Activated CD4-positive, alpha-beta memory T cell treated with anti-CD3 and anti-CD28 coated beads, Interleukin-2, amount 10 ng/mL, durations not matched to agents 7 days and 5 days (primary cell): ENCODE measurements around the gene CACTIN. TPM values are rescaled to one million over a fixed set of nuclear protein-coding genes. Genes with fewer than 3 reads are reported as not detected.
A peak's percentile ranks its signal among the peaks of the same experiment; 100 is the strongest.
"Not testable (repeated sequence)": the region's sequence is repeated elsewhere in the genome, so short reads cannot be mapped to it uniquely, and the experiment has no call there.

Source experiments
- CTCF ChIA-PET: fragments of 350-600 bp; sonication (Branson Sonifier 250); formaldehyde crosslinking; loops from one replicate; lab custom pipeline; 2021; ENCODE audit warnings: antibody characterized with exemption, inconsistent platforms; lab: Charles Lee
- POLR2A ChIA-PET: fragments of 350-600 bp; sonication (Branson Sonifier 250); formaldehyde crosslinking; loops from one replicate; lab custom pipeline; 2021; ENCODE audit warnings: antibody characterized with exemption; lab: Charles Lee
- DNase-seq: peaks from one replicate; pipeline ENCODE4 v3.0.0-alpha.2; 2020
- H3K27ac Mint-ChIP-seq: one replicate; pipeline ENCODE4 v1.8.0; 2021; ENCODE audit warnings: mild to moderate bottlenecking, mixed read lengths
- H3K27me3 Mint-ChIP-seq: one replicate; pipeline ENCODE4 v1.8.0; 2021; ENCODE audit warnings: mixed read lengths
- H3K36me3 Mint-ChIP-seq: one replicate; pipeline ENCODE4 v1.8.0; 2021; ENCODE audit warnings: low read depth, mixed read lengths
- H3K4me1 Mint-ChIP-seq: one replicate; pipeline ENCODE4 v1.8.0; 2021; ENCODE audit warnings: mixed read lengths
- H3K4me3 Mint-ChIP-seq: one replicate; pipeline ENCODE4 v1.8.0; 2021; ENCODE audit warnings: mild to moderate bottlenecking, mixed read lengths
- H3K9me3 Mint-ChIP-seq: one replicate; pipeline ENCODE4 v1.8.0; 2021; ENCODE audit warnings: mixed read lengths
- total RNA-seq, 2 experiments: library from RNA; stranded (reverse); gene quantifications; one replicate each; pipeline ENCODE4 v1.2.3, GENCODE V29; 2021

Gene CACTIN
- total RNA-seq, 2 experiments from 2014 or later = 20.5 to 21.6 TPM

DNA sequence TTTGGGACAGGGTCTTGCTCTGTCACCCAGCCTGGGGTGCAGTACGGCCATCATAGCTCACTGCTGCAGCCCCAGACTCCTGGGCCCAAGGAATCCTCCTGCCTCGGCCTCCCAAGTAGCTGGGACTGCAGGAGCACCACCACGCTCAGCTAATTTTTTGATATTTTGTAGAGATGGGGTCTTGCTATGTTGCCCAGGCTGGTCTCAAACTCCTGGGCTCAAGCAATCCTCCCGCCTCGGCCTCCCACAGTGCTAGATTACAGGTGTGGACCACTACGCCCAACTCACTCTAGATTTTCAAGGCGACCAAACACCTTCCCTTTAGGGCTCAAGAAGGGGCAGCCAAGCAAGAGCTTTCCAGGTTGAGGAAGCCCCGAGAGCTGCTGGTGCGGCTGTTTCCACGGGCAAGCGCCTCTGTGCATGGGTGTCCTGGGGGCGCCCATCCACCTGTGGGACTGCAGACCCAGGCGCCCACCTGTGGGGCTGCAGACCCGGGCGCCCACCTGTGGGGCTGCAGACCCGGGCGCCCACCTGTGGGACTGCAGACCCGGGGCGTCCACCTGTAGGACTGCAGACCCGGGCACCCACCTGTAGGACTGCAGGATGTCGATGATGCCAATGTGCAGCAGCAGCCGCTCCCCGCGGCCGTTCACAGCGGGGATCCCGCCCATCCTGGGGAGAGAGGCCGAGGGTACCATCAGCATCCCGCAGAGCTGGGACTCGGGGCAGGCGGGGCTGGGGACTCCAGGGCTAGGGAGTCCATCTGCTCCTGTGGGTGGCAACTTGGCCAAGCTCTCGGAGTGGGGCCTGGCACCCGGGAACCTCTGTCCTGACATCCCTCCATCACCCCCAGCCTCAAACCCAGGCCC, 21.7 kb upstream of the CACTIN start:
- no peaks in the 10 kb centered on the region for H3K27me3 Mint-ChIP-seq
- no peaks in the 10 kb centered on the region for H3K4me1 Mint-ChIP-seq
- no peaks in the 10 kb centered on the region for H3K36me3 Mint-ChIP-seq
- no peaks in the 10 kb centered on the region for H3K9me3 Mint-ChIP-seq
- ChIA-PET CTCF (no interaction called here), POLR2A (no interaction called here)
- no peak overlapping the region for H3K4me3 Mint-ChIP-seq
- H3K27ac Mint-ChIP-seq = no peak overlapping the region
- no peak for DNase-seq

DNA sequence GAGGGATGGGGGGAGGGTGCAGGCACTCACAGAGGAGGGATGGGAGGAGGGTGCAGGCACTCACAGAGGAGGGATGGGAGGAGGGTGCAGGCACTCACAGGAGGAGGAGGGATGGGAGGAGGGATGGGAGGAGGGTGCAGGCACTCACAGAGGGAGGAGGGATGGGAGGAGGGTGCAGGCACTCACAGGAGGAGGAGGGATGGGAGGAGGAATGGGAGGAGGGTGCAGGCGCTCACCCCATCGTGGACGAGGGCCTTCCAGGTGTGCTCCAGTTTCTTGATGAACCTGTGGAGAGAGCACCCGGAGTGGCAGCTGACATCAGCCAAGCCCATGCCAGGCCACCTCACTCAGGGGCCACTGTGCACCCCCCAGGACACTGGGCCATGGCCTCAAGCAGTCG, 20.5 kb upstream of the CACTIN start:
- H3K27ac Mint-ChIP-seq, POLR2A ChIA-PET, H3K27me3 Mint-ChIP-seq, DNase-seq, H3K4me3 Mint-ChIP-seq, H3K4me1 Mint-ChIP-seq, H3K9me3 Mint-ChIP-seq, CTCF ChIA-PET, H3K36me3 Mint-ChIP-seq: not testable (repeated sequence)

DNA sequence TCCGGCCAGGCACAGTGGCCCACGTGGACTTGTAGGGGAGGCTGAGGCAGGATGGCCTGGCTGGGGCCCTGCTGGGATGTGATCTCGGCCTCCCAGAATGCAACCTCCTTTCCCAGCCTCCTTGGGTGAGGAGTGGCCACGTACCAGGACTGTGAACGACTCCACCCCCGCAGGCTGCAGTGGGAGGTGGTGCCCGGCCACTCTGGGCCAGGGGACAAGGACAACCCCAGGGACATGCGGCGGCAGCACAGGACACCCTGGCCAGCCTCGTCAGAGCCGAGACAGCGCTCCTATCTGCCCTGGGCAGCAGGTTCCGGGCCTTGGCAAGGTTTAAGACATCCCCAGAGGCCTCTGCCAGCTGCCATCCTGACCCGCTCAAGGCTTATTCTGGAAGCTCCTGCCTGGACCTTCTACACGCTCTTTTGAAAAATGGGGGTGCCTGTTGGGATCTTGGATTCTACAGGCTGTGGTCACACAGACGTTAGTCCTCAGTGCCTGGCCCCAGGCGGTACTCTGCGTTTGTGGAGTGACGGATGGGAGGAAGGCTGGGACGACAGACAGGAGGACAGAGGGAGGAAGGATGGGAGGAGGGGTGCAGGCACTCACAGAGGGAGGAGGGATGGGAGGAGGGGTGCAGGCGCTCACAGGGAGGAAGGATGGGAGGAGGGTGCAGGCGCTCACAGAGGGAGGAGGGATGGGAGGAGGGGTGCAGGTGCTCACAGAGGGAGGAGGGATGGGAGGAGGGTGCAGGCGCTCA, 19.9 kb upstream of the CACTIN start:
- POLR2A ChIA-PET = no interaction called here
- H3K4me1 Mint-ChIP-seq = no peaks in the 10 kb centered on the region
- H3K4me3 Mint-ChIP-seq = no peak overlapping the region
- H3K27me3 Mint-ChIP-seq = no peaks in the 10 kb centered on the region
- H3K27ac Mint-ChIP-seq = no peak overlapping the region
- no peaks in the 10 kb centered on the region for H3K9me3 Mint-ChIP-seq
- DNase-seq = no peak
- H3K36me3 Mint-ChIP-seq = no peaks in the 10 kb centered on the region
- CTCF ChIA-PET = no interaction called here

DNA sequence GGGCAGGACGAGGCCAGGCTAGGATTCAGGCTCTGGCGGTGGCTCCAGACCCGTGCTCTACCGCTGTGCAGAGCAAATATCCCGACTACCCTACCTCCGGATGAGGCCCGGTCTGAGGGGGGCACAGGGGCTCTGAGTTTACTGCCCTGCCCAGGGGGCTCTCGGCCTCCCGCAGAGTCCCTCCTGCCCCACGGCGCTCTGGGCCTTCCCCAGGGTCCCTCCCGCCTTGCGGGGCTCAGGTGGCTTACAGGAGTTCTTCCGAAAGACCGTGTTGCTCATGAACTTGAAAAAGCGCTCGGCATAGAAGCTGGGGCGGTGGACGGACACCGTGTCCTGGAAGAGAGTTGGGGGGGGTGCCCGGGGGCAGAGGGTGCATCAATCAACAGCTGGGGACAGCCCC, 19.1 kb upstream of the CACTIN start:
- POLR2A ChIA-PET = no interaction called here
- H3K27ac Mint-ChIP-seq = no peak overlapping the region
- H3K36me3 Mint-ChIP-seq = no peaks in the 10 kb centered on the region
- H3K4me3 Mint-ChIP-seq = no peak overlapping the region
- no peaks in the 10 kb centered on the region for H3K9me3 Mint-ChIP-seq
- CTCF ChIA-PET = no interaction called here
- no peaks in the 10 kb centered on the region for H3K4me1 Mint-ChIP-seq
- no peak for DNase-seq
- H3K27me3 Mint-ChIP-seq = no peaks in the 10 kb centered on the region

DNA sequence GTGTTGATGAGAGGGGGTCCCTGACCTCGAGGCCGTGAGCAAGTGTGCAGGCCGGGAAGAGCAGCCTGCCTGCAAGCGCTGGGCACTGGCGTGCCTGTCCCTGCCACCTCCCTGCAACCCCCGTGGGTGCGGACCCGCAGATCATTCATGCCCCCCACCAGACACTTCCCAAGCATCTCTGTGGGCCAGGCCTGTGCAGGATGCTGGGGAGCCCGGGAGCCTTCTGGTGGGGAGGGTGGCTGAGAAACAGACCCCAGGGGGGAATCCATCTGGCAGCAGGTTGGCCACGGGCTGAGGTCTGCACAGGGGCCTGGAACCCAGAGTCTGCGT, 18.4 kb upstream of the CACTIN start:
- Mint-ChIP-seq H3K9me3 (no peaks in the 10 kb centered on the region), H3K27me3 (no peaks in the 10 kb centered on the region), H3K4me1 (no peaks in the 10 kb centered on the region), H3K4me3 (no peak overlapping the region), H3K27ac (no peak overlapping the region), H3K36me3 (no peaks in the 10 kb centered on the region)
- no peak for DNase-seq
- ChIA-PET POLR2A (no interaction called here), CTCF (no interaction called here)

DNA sequence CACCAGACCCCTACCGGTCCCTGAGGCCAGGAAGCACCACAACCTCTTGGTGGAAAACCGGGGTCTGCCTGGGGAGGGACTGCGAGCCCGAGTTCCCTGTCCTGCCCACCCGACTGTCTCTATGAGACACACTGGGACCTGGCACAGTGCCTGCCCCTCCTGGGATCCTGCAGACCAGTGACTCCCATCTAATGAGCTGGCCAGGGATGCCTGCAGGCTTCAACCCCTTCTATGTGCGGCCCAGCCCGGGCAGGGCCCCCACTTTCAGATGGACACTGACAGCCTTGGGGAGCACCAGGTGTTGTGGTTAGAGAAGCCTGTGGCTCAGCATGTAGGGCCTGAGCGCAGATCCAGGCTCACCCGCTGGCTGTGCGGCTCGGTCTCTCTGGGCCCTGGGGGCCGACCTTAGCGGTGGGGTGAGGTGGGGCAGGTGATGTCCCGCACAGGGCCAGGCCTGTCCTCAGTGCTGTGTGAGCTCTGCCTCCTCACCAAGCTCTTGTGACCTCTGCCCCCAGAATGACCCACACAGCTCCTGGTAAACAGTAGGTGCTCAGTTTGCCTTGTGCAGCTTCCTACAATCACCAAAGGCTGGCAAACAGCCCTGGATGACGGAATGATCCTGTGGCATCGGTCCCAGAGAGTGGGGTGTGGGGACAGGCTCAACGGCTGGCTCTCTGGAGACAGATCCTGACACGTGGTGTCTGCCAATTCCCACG, 17.9 kb upstream of the CACTIN start:
- Mint-ChIP-seq H3K4me3 (no peak overlapping the region), H3K4me1 (no peaks in the 10 kb centered on the region), H3K27ac (no peak overlapping the region), H3K9me3 (no peaks in the 10 kb centered on the region), H3K36me3 (no peaks in the 10 kb centered on the region), H3K27me3 (no peaks in the 10 kb centered on the region)
- DNase-seq = no peak
- ChIA-PET CTCF (no interaction called here), POLR2A (no interaction called here)

DNA sequence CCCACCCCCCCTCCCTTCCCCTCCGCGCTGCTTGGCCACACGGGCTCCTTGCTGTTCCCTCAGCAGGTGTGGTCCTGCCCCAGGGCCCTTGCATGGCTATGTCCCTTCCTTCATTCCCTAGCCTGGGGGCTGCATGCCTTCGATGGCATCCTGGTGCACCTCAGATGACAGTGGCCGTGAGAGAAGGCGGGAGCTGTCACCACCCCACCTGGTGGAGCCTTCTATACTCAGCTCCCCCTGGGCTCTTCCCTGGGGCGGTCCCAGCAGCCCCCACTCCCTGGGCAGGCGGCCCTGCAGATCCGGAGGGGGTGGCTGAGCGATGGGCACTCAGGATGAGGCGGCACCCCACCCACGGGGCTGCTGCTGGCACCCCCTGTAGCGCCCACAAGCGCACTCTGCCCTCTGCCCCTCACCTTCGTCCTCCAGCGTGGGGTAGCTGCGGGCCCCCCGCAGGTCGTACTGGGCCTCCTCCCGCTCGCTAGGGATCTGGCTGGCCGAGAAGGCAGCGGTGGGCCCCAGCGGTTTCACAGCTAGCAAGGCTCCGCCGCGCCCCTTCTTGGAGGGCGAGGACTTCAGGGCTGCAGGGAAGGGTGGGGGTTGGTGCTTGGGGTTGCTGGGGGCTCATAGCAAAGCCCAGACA, 17.2 kb upstream of the CACTIN start:
- Mint-ChIP-seq H3K36me3 (no peaks in the 10 kb centered on the region), H3K4me3 (no peak overlapping the region), H3K27ac (no peak overlapping the region), H3K9me3 (no peaks in the 10 kb centered on the region), H3K27me3 (no peaks in the 10 kb centered on the region), H3K4me1 (no peaks in the 10 kb centered on the region)
- CTCF ChIA-PET = no interaction called here
- POLR2A ChIA-PET = no interaction called here
- DNase-seq = no peak

DNA sequence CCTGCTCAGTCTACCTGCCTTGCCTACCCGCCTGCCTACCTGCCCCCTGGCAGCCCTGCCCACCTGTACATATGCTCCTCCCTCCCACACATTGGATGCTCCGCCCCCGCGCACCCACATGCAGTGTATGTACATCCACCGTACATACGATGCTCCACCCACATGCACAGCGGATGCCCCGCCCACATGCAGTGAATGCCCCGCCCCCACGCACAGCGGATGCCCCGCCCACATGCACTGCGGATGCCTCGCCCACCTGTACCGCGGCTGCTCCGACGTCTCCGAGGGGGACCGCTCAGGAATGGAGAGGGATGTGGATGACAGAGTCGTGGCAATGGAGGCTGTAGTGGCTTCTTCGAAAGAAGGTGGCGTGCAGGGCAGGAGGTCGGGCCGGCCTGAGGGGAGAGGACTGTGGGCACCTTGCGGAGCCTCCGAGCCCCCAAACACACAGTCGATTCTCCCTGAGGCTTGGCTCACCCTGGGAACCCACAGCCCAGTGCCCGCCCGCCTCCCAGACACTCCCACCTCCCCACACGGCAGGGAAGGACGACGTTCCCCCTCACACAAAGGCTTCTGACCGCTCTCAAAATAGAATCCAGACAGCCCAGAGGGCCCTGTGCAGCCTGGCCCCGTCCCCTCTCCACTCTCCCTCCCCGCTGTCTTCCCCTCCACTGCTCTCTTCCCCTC, 16.5 kb upstream of the CACTIN start:
- H3K4me3 Mint-ChIP-seq = no peak overlapping the region
- H3K9me3 Mint-ChIP-seq = no peaks in the 10 kb centered on the region
- H3K36me3 Mint-ChIP-seq = no peaks in the 10 kb centered on the region
- CTCF ChIA-PET = no interaction called here
- peak; percentile 23 for DNase-seq
- H3K27ac Mint-ChIP-seq = peak overlapping the region; percentile 31
- H3K27me3 Mint-ChIP-seq = no peaks in the 10 kb centered on the region
- POLR2A ChIA-PET = no interaction called here
- no peaks in the 10 kb centered on the region for H3K4me1 Mint-ChIP-seq

DNA sequence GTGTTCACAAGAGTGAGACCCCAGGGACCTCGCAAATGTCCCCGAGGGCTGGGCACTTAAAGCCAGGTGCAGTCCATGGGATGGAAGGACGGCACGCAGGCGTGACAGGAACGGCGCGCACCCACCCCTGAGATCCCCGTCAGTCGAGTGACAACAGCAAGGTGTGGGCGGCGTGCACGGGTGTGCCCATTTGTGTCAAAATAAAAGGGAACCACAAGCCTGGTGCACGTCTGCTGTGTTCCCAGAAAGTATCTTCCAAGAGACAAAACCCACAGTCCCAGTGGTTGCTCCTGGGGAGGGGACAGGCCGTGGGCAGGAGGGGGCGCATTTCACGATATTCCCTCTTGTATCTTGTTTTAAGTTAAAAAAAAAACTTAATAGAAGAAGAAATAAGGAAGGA, 15.7 kb upstream of the CACTIN start:
- ChIA-PET CTCF (no interaction called here), POLR2A (no interaction called here)
- no peaks in the 10 kb centered on the region for H3K36me3 Mint-ChIP-seq
- no peaks in the 10 kb centered on the region for H3K4me1 Mint-ChIP-seq
- H3K9me3 Mint-ChIP-seq = no peaks in the 10 kb centered on the region
- no peak overlapping the region for H3K27ac Mint-ChIP-seq
- DNase-seq = no peak
- no peaks in the 10 kb centered on the region for H3K27me3 Mint-ChIP-seq
- no peak overlapping the region for H3K4me3 Mint-ChIP-seq

DNA sequence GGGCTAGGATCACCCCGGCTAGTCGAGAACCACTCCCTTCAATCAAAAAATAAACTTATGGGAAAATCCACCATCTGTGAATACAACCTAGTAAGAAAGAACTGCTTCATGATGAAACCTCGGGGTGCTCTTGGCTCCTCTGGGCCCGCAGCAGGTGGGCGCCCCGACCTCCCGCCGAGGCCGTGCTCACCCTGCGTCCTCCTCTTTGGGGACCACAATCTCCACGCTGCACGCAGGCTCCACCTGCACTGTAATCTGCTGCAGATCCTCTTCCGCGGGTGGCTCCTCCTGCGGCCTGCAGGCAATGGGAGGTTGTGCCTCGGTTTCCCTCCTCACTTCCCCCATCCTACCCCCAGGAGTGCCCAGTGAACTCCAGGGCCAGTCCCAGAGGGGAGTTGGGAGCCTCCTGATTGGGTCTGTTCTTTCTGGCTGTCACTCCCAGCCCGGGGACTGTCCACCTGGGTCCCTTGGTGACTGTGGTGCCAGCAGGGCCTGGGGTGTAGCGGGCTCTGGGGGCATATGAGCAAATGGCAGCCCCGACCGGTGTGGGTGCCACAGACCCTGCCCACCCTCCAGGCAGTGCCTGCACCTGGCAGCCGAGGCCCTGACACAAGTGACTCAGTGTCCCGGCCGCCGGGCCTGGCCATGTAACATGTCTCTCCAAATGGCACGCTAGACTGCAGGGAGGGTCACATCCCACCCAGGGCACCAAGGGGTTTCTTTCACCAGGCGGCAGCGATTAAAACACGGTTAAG, 15.1 kb upstream of the CACTIN start:
- ChIA-PET POLR2A (no interaction called here), CTCF (no interaction called here)
- Mint-ChIP-seq H3K9me3 (no peaks in the 10 kb centered on the region), H3K27ac (no peak overlapping the region), H3K27me3 (no peaks in the 10 kb centered on the region), H3K4me3 (no peak overlapping the region), H3K36me3 (no peaks in the 10 kb centered on the region), H3K4me1 (no peaks in the 10 kb centered on the region)
- DNase-seq = no peak

DNA sequence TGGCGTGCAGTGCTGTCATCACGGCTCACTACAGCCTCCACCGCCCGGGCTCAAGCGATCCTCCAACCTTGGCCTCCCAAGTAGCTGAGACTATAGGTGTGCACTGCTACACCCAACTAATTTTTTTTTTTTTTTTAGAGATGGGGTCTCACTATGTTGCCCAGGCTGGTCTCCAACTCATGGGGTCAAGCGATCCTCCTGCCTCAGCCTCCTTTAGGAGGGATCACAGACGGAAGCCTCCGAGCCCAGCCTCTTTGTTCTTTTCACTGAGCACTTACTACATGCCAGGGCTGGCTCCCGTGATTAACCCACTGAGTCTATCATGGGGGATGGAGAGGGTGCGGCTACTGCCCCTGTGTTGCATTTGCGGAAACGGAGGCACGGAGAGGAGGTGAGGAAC, 12.9 kb upstream of the CACTIN start:
- Mint-ChIP-seq H3K27me3 (no peaks in the 10 kb centered on the region), H3K9me3 (no peaks in the 10 kb centered on the region), H3K27ac (no peak overlapping the region), H3K4me1 (no peaks in the 10 kb centered on the region), H3K4me3 (no peak overlapping the region), H3K36me3 (no peaks in the 10 kb centered on the region)
- ChIA-PET POLR2A (interaction anchor here (0.6 kb wide), 1 partner anchor 333 kb away, joined by 5 read pairs; no protein-coding TSS in a partner anchor), CTCF (no interaction called here)
- no peak for DNase-seq
